HepG2 (cell line): ENCODE results near the gene KLK11. TPM values are rescaled to one million over a fixed set of nuclear protein-coding genes. Genes with fewer than 3 reads are reported as not detected.

Experiments used
- ATAC-seq: fragments of 200-7000 bp; cut with Tn5 transposase; 3 replicates; pipeline ENCODE4 v1.9.1; 2020; ENCODE audit warnings: mild to moderate bottlenecking, moderate library complexity
- BruUV-seq: library from RNA; stranded (reverse); fragments of 400-500 nt; replicated peaks from 2 replicates; lab custom pipeline; 2021; lab: Mats Ljungman, UMichigan
- CTCF ChIA-PET: fragments of 300-600 bp; formaldehyde crosslinking; extraction: SDS; loops from one replicate; lab custom pipeline; 2021; ENCODE audit warnings: low total read pairs, inconsistent platforms, low intra/inter-chr PET ratio; lab: Yijun Ruan, JAX
- POLR2A ChIA-PET: fragments of 350-600 bp; sonication (Branson Sonifier 250); formaldehyde crosslinking; loops from one replicate; lab custom pipeline; 2020; ENCODE audit warnings: antibody characterized with exemption, inconsistent platforms; lab: Yijun Ruan, JAX
- DNase-seq: peaks from one replicate; pipeline ENCODE4 v3.0.0-alpha.2; 2015; ENCODE audit warnings: low spot score
- FAIRE-seq: peaks from 3 replicates; lab custom pipeline; 2011; peaks lifted over from hg19 to GRCh38; lab: Jason Lieb, UNC
- H2AFZ ChIP-seq: one replicate; pipeline ENCODE4 v1.6.1; 2011; ENCODE audit warnings: low read length, inconsistent platforms
- H3K27ac ChIP-seq: fragments of 300-600 bp; 3 replicates; pipeline ENCODE4 v1.8.0; 2011; ENCODE audit warnings: mixed run types, mild to moderate bottlenecking, mixed read lengths, low read length, inconsistent platforms; ENCODE audit not compliant: insufficient read depth; ENCODE audit errors: extremely low read length
- H3K27me3 ChIP-seq, 2 experiments: fragments of 200-600 bp in 1 of 2; 2 replicates in 1 of 2; 3 replicates in 1 of 2; pipeline versions ENCODE4 v1.6.0 to v1.8.0; 2011; ENCODE audit warnings: low read length in 2 of 2, mild to moderate bottlenecking in 2 of 2, moderate library complexity in 2 of 2, inconsistent platforms in 1 of 2; ENCODE audit not compliant: insufficient read depth in 2 of 2, control insufficient read depth in 1 of 2
- H3K36me3 ChIP-seq, 2 experiments: fragments of 200-600 bp in 1 of 2; replicated peaks in 1 of 2; 2 replicates in 1 of 2; 3 replicates in 1 of 2; pipeline versions ENCODE4 v1.5.1 to v1.8.0; 2011; ENCODE audit warnings: low read length in 2 of 2, inconsistent platforms in 1 of 2; ENCODE audit not compliant: insufficient read depth in 2 of 2, control insufficient read depth in 1 of 2
- H3K4me1 ChIP-seq: 2 replicates; pipeline ENCODE4 v1.5.1; 2012; ENCODE audit warnings: low read length, inconsistent platforms; ENCODE audit not compliant: insufficient read depth
- H3K4me2 ChIP-seq: 2 replicates; pipeline ENCODE4 v1.6.0; 2011; ENCODE audit warnings: low read depth, low read length, inconsistent platforms
- H3K4me3 ChIP-seq, 3 experiments: fragments of 200-600 bp in 1 of 3; sonication (generic), shearing (Covaris generic) in 1 of 3; replicated peaks in 1 of 3; 2 replicates each; pipeline ENCODE4 v1.5.1; 2011 to 2016; ENCODE audit warnings: low read length in 3 of 3, inconsistent platforms in 2 of 3, low read depth in 2 of 3, mild to moderate bottlenecking in 2 of 3, control low read depth in 1 of 3, mixed read lengths in 1 of 3; ENCODE audit not compliant: insufficient read depth in 1 of 3
- H3K79me2 ChIP-seq: one replicate; pipeline ENCODE4 v1.6.1; 2011; ENCODE audit warnings: low read length, inconsistent platforms; ENCODE audit not compliant: insufficient read depth
- H3K9ac ChIP-seq: 2 replicates; pipeline ENCODE4 v1.6.0; 2011; ENCODE audit warnings: mild to moderate bottlenecking, low read depth, low read length, inconsistent platforms; ENCODE audit not compliant: insufficient read depth
- H3K9me3 ChIP-seq: 2 replicates; pipeline ENCODE4 v1.5.1; 2012; ENCODE audit warnings: mild to moderate bottlenecking, low read length
- H4K20me1 ChIP-seq: 2 replicates; pipeline ENCODE4 v1.6.0; 2011; ENCODE audit warnings: inconsistent platforms, mild to moderate bottlenecking, low read length, moderate library complexity; ENCODE audit not compliant: insufficient read depth
- ARNT ChIP-seq: fragments of 450-650 bp; IDR thresholded peaks from 2 replicates; pipeline ENCODE4 v1.6.1; 2017
- HDAC2 ChIP-seq: sonication (generic); formaldehyde crosslinking; IDR thresholded peaks from 2 replicates; pipeline ENCODE4 v1.4.0; 2020; ENCODE audit warnings: missing genetic modification reagents
- IKZF1 ChIP-seq: fragments of 450-650 bp; IDR thresholded peaks from 2 replicates; pipeline ENCODE4 v1.7.1; 2016
- PBX2 ChIP-seq: IDR thresholded peaks from 2 replicates; pipeline ENCODE4 v1.6.1; 2016; ENCODE audit warnings: control low read depth
- ZNF260 ChIP-seq: sonication (generic); formaldehyde crosslinking; IDR thresholded peaks from 2 replicates; pipeline ENCODE4 v1.4.0; 2020; ENCODE audit warnings: missing genetic modification reagents, low read depth, mild to moderate bottlenecking, borderline replicate concordance
- ZNF317 ChIP-seq: sonication (generic); formaldehyde crosslinking; IDR thresholded peaks from 2 replicates; pipeline ENCODE4 v1.5.0; 2020; ENCODE audit warnings: mild to moderate bottlenecking, missing genetic modification reagents
- ZNF318 ChIP-seq: sonication (generic); formaldehyde crosslinking; IDR thresholded peaks from 2 replicates; pipeline ENCODE4 v1.4.0; 2020; ENCODE audit warnings: mild to moderate bottlenecking, missing genetic modification reagents
- ZNF569 ChIP-seq: sonication (generic); formaldehyde crosslinking; IDR thresholded peaks from 2 replicates; pipeline ENCODE4 v1.5.0; 2020; ENCODE audit warnings: mild to moderate bottlenecking, missing genetic modification reagents, moderate library complexity, borderline replicate concordance
- WGBS: methylation state at CpG from one replicate; pipeline ENCODE4 v1.1.6; 2017; ENCODE audit warnings: low lambda C conversion rate; 5-methylcytosine and 5-hydroxymethylcytosine counted together
- in situ Hi-C: cut with HindIII; loops from 2 replicates; pipeline ENCODE4 v1.10.0; 2017; ENCODE audit warnings: low pct_unique_long_range_greater_than_20kb; ENCODE audit not compliant: extremely low pct_ligation_motif_present
- intact Hi-C: fragments of 100-400 bp; cut with micrococcal nuclease; formaldehyde crosslinking; loops from one replicate; pipeline ENCODE4 v1.10.0; 2022; ENCODE audit not compliant: unreplicated experiment
- polyA plus RNA-seq, 8 experiments: library from polyadenylated mRNA; depleted of rRNA in 3 of 8; stranded (reverse) in 7 of 8; unstranded in 1 of 8; fragments of >200 nt; fragmentation: Illumina TruSeq in 4 of 8; extraction: Trizol in 4 of 8; gene quantifications; 2 replicates each; pipeline versions ENCODE4 v1.2.1 to v1.2.3, GENCODE V29; 2011 to 2016; ENCODE audit warnings: low read depth in 4 of 8, missing spikeins in 1 of 8, mixed read lengths in 1 of 8; ENCODE audit not compliant: insufficient read depth in 1 of 8
- total RNA-seq, 5 experiments: library from RNA; depleted of rRNA; stranded (reverse); fragments of >200 nt; fragmentation: Illumina TruSeq; extraction: Trizol; gene quantifications; 2 replicates each; pipeline ENCODE4 v1.2.3, GENCODE V29; 2016; ENCODE audit warnings: low read depth in 1 of 5
- TF ChIP-seq, protein P1 (sequence below), 2 experiments: sonication (generic) in 1 of 2; formaldehyde crosslinking in 1 of 2; IDR thresholded peaks; 2 replicates each; pipeline versions ENCODE4 v1.4.0 to v1.6.1; 2016 to 2020; ENCODE audit warnings: borderline replicate concordance in 1 of 2, low read depth in 1 of 2, mild to moderate bottlenecking in 1 of 2, missing genetic modification reagents in 1 of 2

Gene KLK11
- total and polyA plus RNA-seq, 2 of the 13 experiments (the other 11 are each of a cell fraction or from before 2014, with no cell fraction given) = not detected

DNA sequence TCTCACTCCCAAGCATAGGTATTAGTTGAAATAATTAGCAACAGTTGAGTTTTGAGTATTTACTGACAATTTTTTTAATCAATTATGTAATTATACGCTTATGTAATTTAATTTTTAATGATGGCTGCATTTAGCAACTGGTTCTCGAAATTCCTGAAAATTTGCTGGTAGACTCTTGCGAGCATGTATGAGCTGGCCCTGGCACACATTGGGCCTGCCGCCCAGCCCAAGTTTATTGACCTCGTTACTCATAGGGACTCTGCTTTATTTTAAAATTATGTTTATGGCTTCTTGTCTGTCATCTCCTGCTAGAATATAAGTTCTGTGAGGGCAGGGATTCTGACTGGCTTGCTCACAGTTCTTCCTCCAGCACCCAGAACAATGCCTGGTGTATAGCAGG is 49.6 kb upstream of the KLK11 start:
- no peaks in the 10 kb centered on the region for H3K79me2 ChIP-seq
- 18% methylated on average over 5 of the region's 5 CpGs for WGBS
- intact Hi-C loops = no loop called here

More for the DNA sequence above, 49.6 kb upstream of the KLK11 start:
- DNase-seq = no peak
- H3K36me3 ChIP-seq = no peaks in the 10 kb centered on the region
- BruUV-seq = no TSS peak
- in situ Hi-C loops = loop anchor here (25.0 kb wide), 1 partner anchor 139 kb away; no protein-coding TSS in a partner anchor
- peaks cover 0 to 3% of the 10 kb centered on the region in 2 experiments; a peak in 3 of 5 replicates for H3K27me3 ChIP-seq
- CTCF ChIA-PET = no interaction called here
- H3K4me3 ChIP-seq = no peak overlapping the region
- POLR2A ChIA-PET = no interaction called here
- H3K4me1 ChIP-seq = no peaks in the 10 kb centered on the region
- H3K27ac ChIP-seq = no peak overlapping the region
- no peak for FAIRE-seq
- no peak overlapping the region for H3K9ac ChIP-seq
- no peak overlapping the region for H3K4me2 ChIP-seq
- no peak for ATAC-seq
- H4K20me1 ChIP-seq = no peaks in the 10 kb centered on the region
- TF ChIP-seq ZNF260 (CRISPR knock-in tag) (no peak), PBX2 (no peak), HDAC2 (CRISPR knock-in tag) (no peak), ZNF318 (CRISPR knock-in tag) (no peak), ARNT (no peak), IKZF1 (no peak), ZNF317 (CRISPR knock-in tag) (no peak), ZNF569 (CRISPR knock-in tag) (no peak)
- TF ChIP-seq, protein P1, sequence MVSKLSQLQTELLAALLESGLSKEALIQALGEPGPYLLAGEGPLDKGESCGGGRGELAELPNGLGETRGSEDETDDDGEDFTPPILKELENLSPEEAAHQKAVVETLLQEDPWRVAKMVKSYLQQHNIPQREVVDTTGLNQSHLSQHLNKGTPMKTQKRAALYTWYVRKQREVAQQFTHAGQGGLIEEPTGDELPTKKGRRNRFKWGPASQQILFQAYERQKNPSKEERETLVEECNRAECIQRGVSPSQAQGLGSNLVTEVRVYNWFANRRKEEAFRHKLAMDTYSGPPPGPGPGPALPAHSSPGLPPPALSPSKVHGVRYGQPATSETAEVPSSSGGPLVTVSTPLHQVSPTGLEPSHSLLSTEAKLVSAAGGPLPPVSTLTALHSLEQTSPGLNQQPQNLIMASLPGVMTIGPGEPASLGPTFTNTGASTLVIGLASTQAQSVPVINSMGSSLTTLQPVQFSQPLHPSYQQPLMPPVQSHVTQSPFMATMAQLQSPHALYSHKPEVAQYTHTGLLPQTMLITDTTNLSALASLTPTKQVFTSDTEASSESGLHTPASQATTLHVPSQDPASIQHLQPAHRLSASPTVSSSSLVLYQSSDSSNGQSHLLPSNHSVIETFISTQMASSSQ (IDR thresholded peaks at IDR 0.05; ENCODE audit: low read depth) = no peak
- TF ChIP-seq, protein P1 (CRISPR knock-in tag; IDR thresholded peaks at IDR 0.05; ENCODE audit: borderline replicate concordance) = no peak
- TF ChIP-seq, all 625 proteins: peak for 0
- peaks cover 11% of the 10 kb centered on the region; the same call in 1 of the 2 replicates for H3K9me3 ChIP-seq
- H2AFZ ChIP-seq = no peak overlapping the region
